Hepatocyte (in vitro differentiated cells): Measurements from ENCODE around the gene PIGU.

Source experiments
- EZH2 ChIP-seq: fragments of 200-600 bp; sonication (generic); IDR thresholded peaks from 2 replicates; pipeline ENCODE4 v1.6.1; 2016; ENCODE audit warnings: antibody characterized with exemption, mild to moderate bottlenecking, borderline replicate concordance
- EZH2phosphoT487 ChIP-seq: fragments of 200-600 bp; sonication (generic); IDR thresholded peaks from one replicate; pipeline ENCODE4 v1.6.1; 2018; ENCODE audit warnings: antibody characterized with exemption, mild to moderate bottlenecking, low read depth, moderate library complexity; ENCODE audit not compliant: unreplicated experiment, severe bottlenecking
- TF ChIP-seq, protein P1 (sequence below): fragments of 200-600 bp; sonication (generic); IDR thresholded peaks from 2 replicates; pipeline ENCODE4 v1.5.1; 2016; ENCODE audit warnings: antibody characterized with exemption, mild to moderate bottlenecking; ENCODE audit not compliant: poor library complexity

DNA sequence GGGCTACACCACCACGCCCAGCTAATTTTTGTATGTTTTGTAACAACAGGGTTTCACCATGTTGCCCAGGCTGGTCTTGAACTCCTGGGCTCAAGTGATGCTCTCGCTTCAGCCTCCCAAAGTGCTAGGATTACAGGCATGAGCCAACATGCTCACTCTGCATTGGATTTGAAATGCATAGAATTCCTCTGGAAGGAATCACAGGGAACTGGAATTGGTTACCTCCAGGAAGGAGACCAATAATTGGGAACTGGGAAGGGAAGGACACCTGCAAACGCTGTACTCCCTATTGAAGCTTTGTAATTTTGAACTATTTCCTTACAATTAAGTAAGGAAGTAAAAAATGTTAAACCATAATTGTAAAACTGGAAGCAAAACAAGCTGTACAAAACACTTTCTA lies 14.9 kb upstream of the PIGU start:
- TF ChIP-seq, protein P1, sequence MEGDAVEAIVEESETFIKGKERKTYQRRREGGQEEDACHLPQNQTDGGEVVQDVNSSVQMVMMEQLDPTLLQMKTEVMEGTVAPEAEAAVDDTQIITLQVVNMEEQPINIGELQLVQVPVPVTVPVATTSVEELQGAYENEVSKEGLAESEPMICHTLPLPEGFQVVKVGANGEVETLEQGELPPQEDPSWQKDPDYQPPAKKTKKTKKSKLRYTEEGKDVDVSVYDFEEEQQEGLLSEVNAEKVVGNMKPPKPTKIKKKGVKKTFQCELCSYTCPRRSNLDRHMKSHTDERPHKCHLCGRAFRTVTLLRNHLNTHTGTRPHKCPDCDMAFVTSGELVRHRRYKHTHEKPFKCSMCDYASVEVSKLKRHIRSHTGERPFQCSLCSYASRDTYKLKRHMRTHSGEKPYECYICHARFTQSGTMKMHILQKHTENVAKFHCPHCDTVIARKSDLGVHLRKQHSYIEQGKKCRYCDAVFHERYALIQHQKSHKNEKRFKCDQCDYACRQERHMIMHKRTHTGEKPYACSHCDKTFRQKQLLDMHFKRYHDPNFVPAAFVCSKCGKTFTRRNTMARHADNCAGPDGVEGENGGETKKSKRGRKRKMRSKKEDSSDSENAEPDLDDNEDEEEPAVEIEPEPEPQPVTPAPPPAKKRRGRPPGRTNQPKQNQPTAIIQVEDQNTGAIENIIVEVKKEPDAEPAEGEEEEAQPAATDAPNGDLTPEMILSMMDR = no peak
- TF ChIP-seq EZH2 (no peak), EZH2phosphoT487 (no peak)
